Neural cell (in vitro differentiated cells): Measurements from ENCODE around the gene TACC2. TPM values are rescaled to one million over a fixed set of nuclear protein-coding genes. Genes with fewer than 3 reads are reported as not detected.

ENCODE experiments used
- H2AFZ ChIP-seq: fragments of 200-600, 300-800 bp; sonication (generic), shearing (Covaris generic); 2 replicates; pipeline ENCODE4 v1.6.0; 2014; ENCODE audit warnings: low read depth, mild to moderate bottlenecking, antibody characterized with exemption, low read length, moderate library complexity
- H3F3A ChIP-seq: fragments of 200-600 bp; shearing (Covaris generic); 2 replicates; pipeline ENCODE4 v1.6.1; 2016; ENCODE audit warnings: mild to moderate bottlenecking, moderate library complexity, mixed read lengths, antibody characterized with exemption, low read length; ENCODE audit not compliant: insufficient read depth, poor library complexity, severe bottlenecking
- H3K27ac ChIP-seq: fragments of 200-600, 300-800 bp; sonication (generic), shearing (Covaris generic); 2 replicates; pipeline ENCODE4 v1.5.1; 2014; ENCODE audit warnings: mild to moderate bottlenecking, low read length, moderate library complexity
- H3K27me3 ChIP-seq: fragments of 300-800, 200-600 bp; sonication (generic), shearing (Covaris generic); 2 replicates; pipeline ENCODE4 v1.6.0; 2014; ENCODE audit warnings: mild to moderate bottlenecking, low read depth, low read length, moderate library complexity; ENCODE audit not compliant: insufficient read depth
- H3K36me3 ChIP-seq: fragments of 300-800, 200-600 bp; sonication (generic), shearing (Covaris generic); 2 replicates; pipeline ENCODE4 v1.5.1; 2014; ENCODE audit warnings: mild to moderate bottlenecking, antibody characterized with exemption, low read length, moderate library complexity; ENCODE audit not compliant: insufficient read depth
- H3K4me2 ChIP-seq: fragments of 300-800, 200-600 bp; sonication (generic), shearing (Covaris generic); 2 replicates; pipeline ENCODE4 v1.6.0; 2014; ENCODE audit warnings: mild to moderate bottlenecking, low read length
- H3K4me3 ChIP-seq: fragments of 300-800, 200-600 bp; sonication (generic), shearing (Covaris generic); 2 replicates; pipeline ENCODE4 v1.5.1; 2014; ENCODE audit warnings: mild to moderate bottlenecking, low read length, moderate library complexity
- H3K79me2 ChIP-seq: fragments of 200-600 bp; shearing (Covaris generic); replicated peaks from 2 replicates; pipeline ENCODE4 v1.6.0; 2014; ENCODE audit warnings: mild to moderate bottlenecking, low read length, moderate library complexity; ENCODE audit not compliant: insufficient read depth
- H3K9ac ChIP-seq: fragments of 300-800, 200-600 bp; sonication (generic), shearing (Covaris generic); 2 replicates; pipeline ENCODE4 v1.6.1; 2016; ENCODE audit warnings: mild to moderate bottlenecking, low read length, mixed read lengths
- H3K9me2 ChIP-seq: fragments of 200-600 bp; shearing (Covaris generic); 2 replicates; pipeline ENCODE4 v1.6.1; 2016; ENCODE audit warnings: mild to moderate bottlenecking, low read length, mixed read lengths; ENCODE audit not compliant: insufficient read depth
- H3K9me3 ChIP-seq: fragments of 200-600, 300-800 bp; sonication (generic), shearing (Covaris generic); 2 replicates; pipeline ENCODE4 v1.6.1; 2016; ENCODE audit warnings: mild to moderate bottlenecking, mixed run types, low read length, moderate library complexity, mixed read lengths
- H4K20me1 ChIP-seq: fragments of 200-600 bp; shearing (Covaris generic); 2 replicates; pipeline ENCODE4 v1.6.1; 2016; ENCODE audit warnings: mild to moderate bottlenecking, mixed run types; ENCODE audit not compliant: insufficient read depth
- CTCF ChIP-seq: fragments of 450-650 bp; IDR thresholded peaks from 2 replicates; pipeline ENCODE4 v1.5.1; 2014; ENCODE audit warnings: antibody characterized with exemption, mild to moderate bottlenecking, moderate library complexity; ENCODE audit not compliant: poor library complexity, severe bottlenecking
- EP300 ChIP-seq: fragments of 450-650 bp; conservative IDR thresholded peaks from 2 replicates; pipeline ENCODE4 v1.6.1; 2014; ENCODE audit warnings: antibody characterized with exemption, mild to moderate bottlenecking, moderate library complexity; ENCODE audit not compliant: poor library complexity, severe bottlenecking
- EZH2 ChIP-seq: fragments of 200-600, 300-800 bp; shearing (Covaris generic), sonication (generic); IDR thresholded peaks from 2 replicates; pipeline ENCODE4 v1.6.1; 2014; ENCODE audit warnings: antibody characterized with exemption, low read length, borderline replicate concordance, mild to moderate bottlenecking; ENCODE audit not compliant: insufficient read depth, poor library complexity, severe bottlenecking
- MXI1 ChIP-seq: fragments of 450-650 bp; conservative IDR thresholded peaks from 2 replicates; pipeline ENCODE4 v1.6.1; 2014; ENCODE audit warnings: antibody characterized with exemption, mild to moderate bottlenecking; ENCODE audit not compliant: poor library complexity, severe bottlenecking
- POLR2AphosphoS5 ChIP-seq: IDR thresholded peaks from 2 replicates; pipeline ENCODE4 v1.6.1; 2012
- RAD21 ChIP-seq: fragments of 450-650 bp; conservative IDR thresholded peaks from 2 replicates; pipeline ENCODE4 v1.6.1; 2014; ENCODE audit warnings: antibody characterized with exemption, mild to moderate bottlenecking, moderate library complexity
- SMC3 ChIP-seq: fragments of 450-650 bp; conservative IDR thresholded peaks from 2 replicates; pipeline ENCODE4 v1.6.1; 2014; ENCODE audit warnings: antibody characterized with exemption, mild to moderate bottlenecking, moderate library complexity; ENCODE audit not compliant: poor library complexity
- TAF1 ChIP-seq: IDR thresholded peaks from 2 replicates; pipeline ENCODE4 v1.6.1; 2012; ENCODE audit warnings: low read depth
- polyA plus RNA-seq: library from polyadenylated mRNA; depleted of rRNA; stranded (reverse); fragments of >200 nt; gene quantifications from 2 replicates; pipeline ENCODE4 v1.2.3, GENCODE V29; 2014
- TF ChIP-seq, protein P1 (sequence below): IDR thresholded peaks from 2 replicates; pipeline ENCODE4 v1.6.1; 2012; ENCODE audit warnings: borderline replicate concordance

Gene TACC2
- polyA plus RNA-seq, 1 donor from 2014 or later, result 17.6 TPM

- no peak overlapping the region for H3K4me3 ChIP-seq
- H3K27me3 ChIP-seq, result no peaks in the 10 kb centered on the region
- H3F3A ChIP-seq, result no peaks in the 10 kb centered on the region
- H3K9ac ChIP-seq, result no peak overlapping the region
- no peaks in the 10 kb centered on the region for H3K79me2 ChIP-seq
- H3K9me2 ChIP-seq, result no peaks in the 10 kb centered on the region
- H2AFZ ChIP-seq, result no peak overlapping the region
- no peak for TF ChIP-seq RAD21
- TF ChIP-seq EZH2, result no peak
- TF ChIP-seq EP300, result no peak
- no peak for TF ChIP-seq SMC3
- no peaks in the 10 kb centered on the region for H3K9me3 ChIP-seq
- H3K36me3 ChIP-seq, result no peaks in the 10 kb centered on the region
- H3K4me2 ChIP-seq, result no peak overlapping the region
- no peaks in the 10 kb centered on the region for H4K20me1 ChIP-seq
- no peak overlapping the region for H3K27ac ChIP-seq
Observed at GRCh38 chr10:121947343-121948330, 41.3 kb upstream of the TACC2 start.

DNA sequence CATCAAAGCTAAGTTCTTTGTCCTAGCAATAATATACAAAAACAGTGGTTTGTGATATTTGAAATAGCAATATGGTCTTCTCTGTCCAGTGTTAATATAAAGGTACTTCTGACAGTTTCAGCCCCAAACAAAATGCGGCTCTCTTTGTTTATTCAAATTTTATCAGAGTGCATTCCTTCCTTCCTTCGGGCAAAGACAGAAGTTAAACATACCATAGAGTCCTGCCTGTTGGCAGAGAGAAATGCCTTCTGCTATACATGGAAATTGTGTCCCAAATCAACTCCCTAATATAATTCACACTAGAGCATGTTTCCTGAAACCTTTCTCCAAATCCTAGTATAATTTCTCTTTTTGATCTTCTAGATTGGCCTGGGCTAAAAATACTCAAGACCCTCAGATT is 39.9 kb upstream of the TACC2 start:
- Histone ChIP-seq H3K27ac (no peak overlapping the region), H3K9ac (no peak overlapping the region), H3K27me3 (no peaks in the 10 kb centered on the region), H3K9me2 (no peaks in the 10 kb centered on the region), H4K20me1 (no peaks in the 10 kb centered on the region), H3K9me3 (no peaks in the 10 kb centered on the region), H3K79me2 (no peaks in the 10 kb centered on the region), H2AFZ (no peak overlapping the region), H3K36me3 (no peaks in the 10 kb centered on the region), H3K4me3 (no peak overlapping the region), H3K4me2 (no peak overlapping the region), H3F3A (no peaks in the 10 kb centered on the region)
- TF ChIP-seq CTCF (no peak), POLR2AphosphoS5 (no peak), SMC3 (no peak), RAD21 (no peak), EZH2 (no peak), MXI1 (no peak), EP300 (no peak), TAF1 (no peak)
- TF ChIP-seq, protein P1, sequence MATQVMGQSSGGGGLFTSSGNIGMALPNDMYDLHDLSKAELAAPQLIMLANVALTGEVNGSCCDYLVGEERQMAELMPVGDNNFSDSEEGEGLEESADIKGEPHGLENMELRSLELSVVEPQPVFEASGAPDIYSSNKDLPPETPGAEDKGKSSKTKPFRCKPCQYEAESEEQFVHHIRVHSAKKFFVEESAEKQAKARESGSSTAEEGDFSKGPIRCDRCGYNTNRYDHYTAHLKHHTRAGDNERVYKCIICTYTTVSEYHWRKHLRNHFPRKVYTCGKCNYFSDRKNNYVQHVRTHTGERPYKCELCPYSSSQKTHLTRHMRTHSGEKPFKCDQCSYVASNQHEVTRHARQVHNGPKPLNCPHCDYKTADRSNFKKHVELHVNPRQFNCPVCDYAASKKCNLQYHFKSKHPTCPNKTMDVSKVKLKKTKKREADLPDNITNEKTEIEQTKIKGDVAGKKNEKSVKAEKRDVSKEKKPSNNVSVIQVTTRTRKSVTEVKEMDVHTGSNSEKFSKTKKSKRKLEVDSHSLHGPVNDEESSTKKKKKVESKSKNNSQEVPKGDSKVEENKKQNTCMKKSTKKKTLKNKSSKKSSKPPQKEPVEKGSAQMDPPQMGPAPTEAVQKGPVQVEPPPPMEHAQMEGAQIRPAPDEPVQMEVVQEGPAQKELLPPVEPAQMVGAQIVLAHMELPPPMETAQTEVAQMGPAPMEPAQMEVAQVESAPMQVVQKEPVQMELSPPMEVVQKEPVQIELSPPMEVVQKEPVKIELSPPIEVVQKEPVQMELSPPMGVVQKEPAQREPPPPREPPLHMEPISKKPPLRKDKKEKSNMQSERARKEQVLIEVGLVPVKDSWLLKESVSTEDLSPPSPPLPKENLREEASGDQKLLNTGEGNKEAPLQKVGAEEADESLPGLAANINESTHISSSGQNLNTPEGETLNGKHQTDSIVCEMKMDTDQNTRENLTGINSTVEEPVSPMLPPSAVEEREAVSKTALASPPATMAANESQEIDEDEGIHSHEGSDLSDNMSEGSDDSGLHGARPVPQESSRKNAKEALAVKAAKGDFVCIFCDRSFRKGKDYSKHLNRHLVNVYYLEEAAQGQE, result no peak
